Endometrium (tissue), 2 donors: ENCODE data around the gene GRAMD1A.
"Not testable (repeated sequence)": the region's sequence is repeated elsewhere in the genome, so short reads cannot be mapped to it uniquely, and the experiment has no call there.

Source experiments
- FAIRE-seq: peaks from 2 replicates; lab custom pipeline; 2012; peaks lifted over from hg19 to GRCh38; lab: Jason Lieb, UNC
- donor health status: control.
- donor health status: control.

GRAMD1A gene

GRCh38 chr19:34979819-34980640, 20.1 kb upstream of the GRAMD1A start:
- FAIRE-seq, result no peak

- FAIRE-seq, result no peak
These were observed 17.8 kb upstream of the GRAMD1A start for GRCh38 chr19:34982275-34982674.

- no peak for FAIRE-seq
These were observed 16.3 kb upstream of the GRAMD1A start for GRCh38 chr19:34983786-34984185.

- FAIRE-seq, result no peak
These were observed 15.8 kb upstream of the GRAMD1A start for GRCh38 chr19:34984287-34984686.

GRCh38 chr19:34985249-34986022, 14.7 kb upstream of the GRAMD1A start:
- no peak for FAIRE-seq

GRCh38 chr19:34988119-34988518, 12.0 kb upstream of the GRAMD1A start:
- FAIRE-seq, result no peak

GRCh38 chr19:34989298-34989697, 10.8 kb upstream of the GRAMD1A start:
- no peak for FAIRE-seq

GRCh38 chr19:34990578-34991192, 9.4 kb upstream of the GRAMD1A start:
- no peak for FAIRE-seq

GRCh38 chr19:34991542-34992333, 8.4 kb upstream of the GRAMD1A start:
- no peak for FAIRE-seq

GRCh38 chr19:34992582-34992981, 7.5 kb upstream of the GRAMD1A start:
- FAIRE-seq, result not testable (repeated sequence)

GRCh38 chr19:34994286-34994642, 5.9 kb upstream of the GRAMD1A start:
- no peak for FAIRE-seq

GRCh38 chr19:34994643-34995541, 5.2 kb upstream of the GRAMD1A start:
- no peak for FAIRE-seq

GRCh38 chr19:34995551-34995950, 4.6 kb upstream of the GRAMD1A start:
- FAIRE-seq, result no peak

- no peak for FAIRE-seq
These were observed 3.0 kb upstream of the GRAMD1A start for GRCh38 chr19:34997071-34997617.

- FAIRE-seq, result not testable (repeated sequence)
These were observed 1.9 kb upstream of the GRAMD1A start for GRCh38 chr19:34998224-34998623.

GRCh38 chr19:34998777-34999497, 1.2 kb upstream of the GRAMD1A start:
- no peak for FAIRE-seq

GRCh38 chr19:35000338-35000646, 169 bp downstream of the GRAMD1A start:
- no peak for FAIRE-seq

GRCh38 chr19:35000647-35001501, 751 bp downstream of the GRAMD1A start:
- FAIRE-seq, result no peak

- FAIRE-seq, result no peak
These were observed 2.0 kb downstream of the GRAMD1A start for GRCh38 chr19:35002037-35002535.
